Right kidney (tissue), 1 donor: ENCODE measurements around the gene DOCK11.
"Not testable (repeated sequence)": the region's sequence is repeated elsewhere in the genome, so short reads cannot be mapped to it uniquely, and the experiment has no call there.

Experiments used
- DNase-seq: peaks from one replicate; pipeline ENCODE4 v3.0.0-alpha.2; 2016

The DOCK11 gene

DNA sequence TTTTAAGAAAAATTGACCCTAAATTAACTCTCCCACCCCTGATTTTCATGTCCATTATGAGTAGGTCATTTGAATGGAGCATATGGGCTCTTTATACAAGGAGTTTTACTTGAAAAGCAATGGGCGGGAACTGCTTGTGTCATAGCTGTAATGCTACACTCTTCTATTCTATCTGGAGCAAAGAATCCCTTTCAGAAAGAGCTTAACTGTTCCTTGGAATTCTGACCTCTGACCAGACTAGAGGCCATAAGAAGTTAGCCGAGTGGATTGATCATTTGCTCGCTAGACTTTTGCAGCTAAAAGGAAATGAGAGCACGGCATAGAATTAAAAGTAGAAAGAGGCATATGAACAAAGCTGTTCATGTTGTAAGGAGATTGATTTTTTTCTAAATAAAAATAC is 79.1 kb downstream of the DOCK11 start:
- no peak for DNase-seq

- DNase-seq, result no peak
These were observed 81.4 kb downstream of the DOCK11 start for GRCh38 chrX:118577041-118577440.

DNA sequence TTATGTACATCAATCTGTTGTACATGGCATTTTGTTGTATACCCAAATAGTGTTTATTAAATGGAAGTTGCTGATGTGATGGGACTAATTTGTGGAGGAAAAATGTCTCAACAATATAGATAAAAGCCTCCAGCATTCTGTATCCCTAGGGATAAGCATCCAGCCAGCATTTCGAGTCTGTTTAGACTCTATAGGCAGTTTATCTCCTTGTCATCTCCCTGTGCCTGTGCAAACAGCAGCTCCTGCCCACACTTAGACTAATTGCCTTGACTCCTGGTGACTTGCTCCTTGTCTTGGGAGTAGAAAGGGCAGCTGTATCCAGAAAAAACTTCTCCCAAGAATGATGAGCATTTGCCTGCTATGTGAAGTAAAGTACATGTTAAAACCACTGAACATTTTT is 83.8 kb downstream of the DOCK11 start:
- no peak for DNase-seq

- DNase-seq, result not testable (repeated sequence)
These were observed 87.3 kb downstream of the DOCK11 start for GRCh38 chrX:118582926-118583325.

GRCh38 chrX:118583781-118584180 is 88.2 kb downstream of the DOCK11 start:
- no peak for DNase-seq

GRCh38 chrX:118585296-118585695 is 89.7 kb downstream of the DOCK11 start:
- no peak for DNase-seq

DNA sequence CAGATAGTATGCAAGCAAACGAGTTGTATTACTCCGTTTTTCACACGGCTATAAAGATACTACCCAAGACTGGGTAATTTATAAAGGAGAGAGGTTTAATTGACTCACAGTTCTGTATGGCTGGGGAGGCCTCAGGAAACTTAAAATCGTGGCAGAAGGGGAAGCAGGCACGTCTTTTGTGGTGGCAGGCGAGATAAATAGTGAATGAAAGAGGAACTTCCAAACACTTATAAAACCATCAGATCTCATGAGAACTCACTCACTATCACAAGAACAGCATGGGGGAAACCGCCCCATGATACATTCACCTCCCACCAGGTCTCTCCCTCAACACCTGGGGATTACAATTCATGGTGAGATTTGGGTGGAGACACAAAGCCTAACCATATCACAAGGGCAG is 90.6 kb downstream of the DOCK11 start:
- not testable (repeated sequence) for DNase-seq

DNA sequence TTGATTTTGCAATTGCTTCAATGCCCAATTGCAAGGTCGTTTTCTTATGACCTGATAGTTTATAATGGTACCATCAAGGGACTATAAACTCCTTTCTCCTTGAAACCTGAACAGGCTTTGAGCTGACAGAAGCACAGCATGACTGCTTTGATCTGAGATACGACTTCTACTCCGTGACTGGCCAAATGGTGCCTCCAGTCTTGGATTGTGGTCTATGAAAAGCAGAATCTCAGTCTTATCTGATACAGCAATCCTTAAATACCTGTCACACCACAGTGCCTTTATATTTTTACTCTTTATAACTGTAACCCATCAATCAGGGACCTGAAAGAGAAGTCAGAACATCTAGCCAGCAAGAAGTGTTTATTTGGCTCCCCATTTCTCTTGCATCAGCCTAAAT is 93.1 kb downstream of the DOCK11 start:
- DNase-seq, result no peak

DNA sequence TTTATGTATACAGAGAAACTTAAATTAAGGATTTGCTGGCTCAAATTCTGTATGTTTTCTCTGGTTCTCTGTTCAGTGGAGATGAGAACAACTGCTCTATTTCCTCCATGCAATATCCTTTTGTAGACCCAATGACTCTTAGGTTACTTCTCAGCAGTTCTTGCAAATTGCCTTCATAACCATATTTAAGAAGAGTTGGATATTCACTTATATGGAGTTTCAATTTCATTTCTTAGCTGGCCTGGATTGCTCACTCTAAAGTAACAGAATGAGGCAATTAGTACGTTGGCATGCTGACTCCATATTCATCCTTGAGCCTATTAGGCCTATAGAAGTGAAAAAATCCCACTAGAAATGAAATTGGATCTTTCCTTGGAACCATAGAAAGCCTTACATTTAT is 93.6 kb downstream of the DOCK11 start:
- no peak for DNase-seq

GRCh38 chrX:118593407-118593806 is 97.8 kb downstream of the DOCK11 start:
- no peak for DNase-seq

DNA sequence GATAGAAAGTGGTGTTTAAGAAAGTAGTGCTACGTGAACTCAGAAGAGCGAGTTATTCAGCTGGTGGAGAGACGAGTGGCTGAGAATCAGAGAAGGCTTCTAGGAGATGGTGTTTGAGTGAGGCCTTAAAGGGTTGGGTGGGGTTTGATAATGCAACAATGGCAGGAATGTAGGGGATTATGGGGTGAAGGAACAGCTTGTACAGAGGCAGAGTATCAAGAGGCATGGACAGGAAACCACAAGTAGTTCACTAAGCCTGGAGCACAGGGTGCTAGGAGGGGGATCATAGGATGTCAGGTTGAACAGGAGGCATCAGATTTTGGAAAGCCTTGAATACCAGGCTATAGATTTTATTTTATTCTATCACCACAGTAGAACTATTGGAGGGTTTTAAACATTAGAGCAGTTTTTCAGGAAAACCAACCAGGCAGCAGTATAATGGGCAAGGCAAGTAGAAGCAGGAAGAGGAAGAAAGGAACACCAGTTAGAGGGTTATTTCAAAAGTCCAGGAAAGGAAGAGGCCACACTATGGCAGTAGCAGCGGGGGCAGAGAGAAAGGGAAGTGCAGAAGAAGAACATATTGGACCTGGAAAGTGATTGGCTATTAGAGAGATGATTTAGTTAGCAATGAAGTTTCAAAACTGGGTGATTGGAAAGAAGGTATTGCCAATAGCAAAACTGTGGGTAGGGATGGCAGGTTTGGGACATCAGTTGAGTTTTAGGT is 99.2 kb downstream of the DOCK11 start:
- DNase-seq, result no peak

DNA sequence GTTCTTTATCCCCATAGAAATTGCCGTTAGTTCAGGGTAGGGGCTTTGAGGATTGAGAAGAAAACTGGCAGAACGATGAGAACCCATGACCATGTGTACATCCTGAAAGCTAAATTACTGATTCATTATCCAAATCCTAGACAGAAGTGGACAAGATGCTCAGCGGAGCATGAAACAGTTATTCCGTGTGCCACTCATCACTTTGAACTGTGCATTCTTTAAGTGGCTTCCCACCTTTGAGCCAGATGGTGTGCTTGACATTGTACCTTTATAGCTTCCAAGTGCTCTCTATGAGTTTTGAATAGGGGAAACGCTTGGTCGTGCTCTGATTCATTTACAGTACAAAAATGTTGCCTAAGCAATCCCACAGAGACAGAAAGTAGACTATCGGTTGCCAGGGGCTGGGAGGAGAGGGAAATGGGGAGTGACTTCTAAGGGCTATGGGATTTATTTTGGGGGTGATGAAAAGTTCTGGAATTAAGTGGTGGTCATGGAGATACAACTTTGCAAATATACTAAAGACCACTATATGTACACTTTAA is 100.0 kb downstream of the DOCK11 start:
- no peak for DNase-seq

DNA sequence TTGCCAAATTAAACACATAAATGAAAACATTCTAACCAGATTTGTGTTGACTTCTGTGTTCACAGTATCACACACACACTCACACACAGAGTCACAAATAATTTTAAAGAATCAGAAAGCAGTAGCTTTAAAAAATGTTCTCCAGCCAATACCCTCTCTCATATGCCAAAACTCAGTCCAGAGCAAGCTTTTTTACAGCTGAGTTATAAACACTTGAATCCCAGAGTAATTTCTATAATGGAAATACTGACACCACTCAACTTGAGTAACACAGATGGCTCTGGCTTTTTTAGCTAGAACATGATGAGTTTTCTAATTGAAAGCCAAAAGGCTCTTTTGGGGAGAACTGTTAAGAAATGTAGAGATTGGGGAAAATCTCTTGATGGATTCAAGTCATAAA is 100.8 kb downstream of the DOCK11 start:
- no peak for DNase-seq

GRCh38 chrX:118603981-118604380 is 108.4 kb downstream of the DOCK11 start:
- peak; percentile 13 for DNase-seq

GRCh38 chrX:118612290-118612689 is 116.7 kb downstream of the DOCK11 start:
- no peak for DNase-seq

- no peak for DNase-seq
These were observed 118.5 kb downstream of the DOCK11 start for GRCh38 chrX:118614150-118614549.

GRCh38 chrX:118615141-118615540 is 119.5 kb downstream of the DOCK11 start:
- DNase-seq, result no peak

GRCh38 chrX:118621081-118621759 is 125.6 kb downstream of the DOCK11 start:
- no peak for DNase-seq

DNA sequence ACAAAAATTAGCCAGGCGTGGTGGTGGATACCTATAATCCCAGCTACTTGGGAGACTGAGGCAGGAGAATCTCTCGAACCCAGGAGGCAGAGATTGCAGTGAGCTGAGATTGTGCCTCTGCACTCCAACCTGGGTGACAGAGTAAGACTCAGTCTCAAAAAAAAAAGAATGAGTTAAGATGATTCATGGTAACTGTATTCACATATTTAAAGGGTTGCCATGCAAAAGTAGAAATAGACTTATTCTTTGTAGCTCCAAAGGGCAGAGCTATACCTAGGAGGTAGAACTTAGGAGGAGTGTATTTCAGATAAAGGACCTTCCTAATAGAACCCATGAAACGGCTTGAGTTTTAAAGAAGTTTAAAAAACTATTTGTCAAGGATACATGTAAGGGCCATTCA is 127.4 kb downstream of the DOCK11 start:
- DNase-seq, result no peak

- no peak for DNase-seq
These were observed 130.7 kb downstream of the DOCK11 start for GRCh38 chrX:118626346-118626745.

DNA sequence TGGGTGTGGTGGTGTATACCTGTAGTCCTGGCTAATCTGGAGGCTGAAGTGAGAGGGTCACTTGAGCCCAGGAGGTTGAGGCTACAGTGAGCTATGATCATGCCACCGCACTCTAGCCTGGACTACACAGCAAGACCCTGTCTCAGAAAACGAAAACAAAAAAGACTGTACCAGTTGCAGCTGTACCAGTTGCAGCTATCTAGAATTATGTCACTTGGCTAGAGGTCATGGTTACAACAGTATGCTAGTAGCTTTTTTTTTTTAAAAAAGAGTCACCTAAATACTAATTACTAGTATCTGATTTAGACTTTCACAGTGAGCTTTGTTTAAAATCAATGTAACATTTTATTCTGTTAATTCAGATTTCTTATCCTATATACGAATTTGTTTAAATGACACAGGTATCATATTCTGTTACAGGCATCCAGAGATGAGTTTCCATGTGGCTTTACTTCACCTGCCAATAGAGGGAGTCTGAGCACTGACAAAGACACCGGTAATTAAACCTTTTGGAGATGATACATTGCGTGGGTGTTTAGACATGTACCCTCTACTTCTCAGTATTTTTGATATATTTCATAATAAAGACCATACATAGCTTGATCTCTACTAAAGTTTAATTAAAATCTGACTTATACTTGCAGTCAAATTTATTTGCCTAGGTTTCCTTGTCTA is 131.6 kb downstream of the DOCK11 start:
- DNase-seq, result no peak

DNA sequence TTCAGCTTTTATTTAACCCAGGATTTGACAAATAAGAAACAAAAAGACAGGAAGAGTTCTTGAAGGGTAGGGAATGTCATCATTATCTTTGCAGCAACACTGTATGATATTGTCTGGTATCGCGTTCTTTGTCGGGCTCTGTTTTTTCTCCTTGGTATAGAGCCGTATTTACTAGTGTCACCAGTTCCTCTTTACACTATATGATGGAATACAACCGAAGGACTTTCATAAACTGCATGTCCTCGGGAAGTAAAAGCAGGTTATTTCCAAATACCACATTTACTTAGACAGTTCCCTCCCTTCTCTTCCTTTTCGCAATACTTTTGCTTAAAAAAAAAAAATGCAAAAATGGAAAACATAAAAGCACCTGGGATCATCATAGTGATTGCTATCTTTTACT is 135.2 kb downstream of the DOCK11 start:
- no peak for DNase-seq

- DNase-seq, result no peak
These were observed 136.0 kb downstream of the DOCK11 start for GRCh38 chrX:118631586-118631985.
